Choroid plexus epithelial cell (primary cell): Measurements from ENCODE around the gene RASA2.

Source experiments
- DNase-seq: peaks from one replicate; pipeline ENCODE4 v3.0.0-alpha.2; 2010; ENCODE audit warnings: low read depth
- H3K4me3 ChIP-seq: 2 replicates; pipeline ENCODE4 v1.5.1; 2011; ENCODE audit warnings: low read depth, mild to moderate bottlenecking, control low read depth, low read length, moderate library complexity
- CTCF ChIP-seq: conservative IDR thresholded peaks from 2 replicates; pipeline ENCODE4 v1.5.1; 2011; ENCODE audit warnings: low read depth, mild to moderate bottlenecking, control low read depth, inconsistent platforms, low read length, moderate library complexity

Gene RASA2

GRCh38 chr3:141519587-141519986 is 32.8 kb downstream of the RASA2 start:
- TF ChIP-seq CTCF, result no peak
- DNase-seq, result no peak
- H3K4me3 ChIP-seq, result no peak overlapping the region

GRCh38 chr3:141521781-141522180 is 35.0 kb downstream of the RASA2 start:
- no peak overlapping the region for H3K4me3 ChIP-seq
- TF ChIP-seq CTCF, result no peak
- no peak for DNase-seq

GRCh38 chr3:141523615-141524375 is 37.0 kb downstream of the RASA2 start:
- no peak overlapping the region for H3K4me3 ChIP-seq
- TF ChIP-seq CTCF, result no peak
- no peak for DNase-seq

- DNase-seq, result no peak
- TF ChIP-seq CTCF, result no peak
- H3K4me3 ChIP-seq, result no peak overlapping the region
Observed at GRCh38 chr3:141524988-141525387, 38.2 kb downstream of the RASA2 start.

GRCh38 chr3:141525814-141526213 is 39.0 kb downstream of the RASA2 start:
- TF ChIP-seq CTCF, result no peak
- H3K4me3 ChIP-seq, result no peak overlapping the region
- no peak for DNase-seq

GRCh38 chr3:141526709-141527108 is 39.9 kb downstream of the RASA2 start:
- DNase-seq, result no peak
- no peak overlapping the region for H3K4me3 ChIP-seq
- TF ChIP-seq CTCF, result no peak

- DNase-seq, result no peak
- no peak for TF ChIP-seq CTCF
Observed at GRCh38 chr3:141528800-141529199, 42.0 kb downstream of the RASA2 start.

More at GRCh38 chr3:141528800-141529199, 42.0 kb downstream of the RASA2 start:
- H3K4me3 ChIP-seq, result no peak overlapping the region
